Upper lobe of left lung (tissue), 6 donors: ENCODE data around the gene REPIN1. TPM values are rescaled to one million over a fixed set of nuclear protein-coding genes. Genes with fewer than 3 reads are reported as not detected.

Experiments used
- ATAC-seq, 2 donors: fragments of 200-7000 bp; cut with Tn5 transposase; one replicate each; pipeline ENCODE4 v1.9.1; 2022; ENCODE audit warnings: mild to moderate bottlenecking in 2 of 2, moderate library complexity in 2 of 2; ENCODE audit not compliant: low FRiP score in 2 of 2
- DNase-seq, 2 donors: peaks; one replicate each; pipeline ENCODE4 v3.0.0-alpha.2; 2019 to 2020
- H3K27ac ChIP-seq, 4 donors: fragments of 200-600 bp; sonication (generic); one replicate each; pipeline ENCODE4 v1.5.1; 2016 to 2019
- H3K27me3 ChIP-seq, 4 donors: fragments of 200-600 bp; sonication (generic); one replicate each; pipeline ENCODE4 v1.5.1; 2017 to 2019
- H3K36me3 ChIP-seq, 4 donors: fragments of 200-600 bp; sonication (generic); one replicate each; pipeline ENCODE4 v1.5.1; 2016 to 2019
- H3K4me1 ChIP-seq, 4 donors: fragments of 200-600 bp; sonication (generic); one replicate each; pipeline ENCODE4 v1.5.1; 2018 to 2019
- H3K4me3 ChIP-seq, 4 donors: fragments of 200-600 bp; sonication (generic); one replicate each; pipeline ENCODE4 v1.5.1; 2017 to 2019; ENCODE audit warnings: mild to moderate bottlenecking in 2 of 4, moderate library complexity in 1 of 4
- H3K9me3 ChIP-seq, 4 donors: fragments of 200-600 bp; sonication (generic); one replicate each; pipeline ENCODE4 v1.5.1; 2018 to 2019
- CTCF ChIP-seq, 6 experiments: fragments of 450-650 bp in 4 of 6; fragments of 200-600 bp in 2 of 6; sonication (generic) in 2 of 6; IDR thresholded peaks; one replicate each; pipeline ENCODE4 v1.5.1; 2016 to 2019; ENCODE audit warnings: antibody characterized with exemption in 6 of 6
- EP300 ChIP-seq, 4 donors: sonication (generic); formaldehyde crosslinking; IDR thresholded peaks; one replicate each; pipeline ENCODE4 v1.5.1; 2017; ENCODE audit warnings: antibody characterized with exemption in 4 of 4, control low read depth in 2 of 4
- POLR2A ChIP-seq, 4 donors: fragments of 450-650 bp; IDR thresholded peaks; one replicate each; pipeline ENCODE4 v1.5.1; 2016 to 2017; ENCODE audit warnings: antibody characterized with exemption in 4 of 4, mild to moderate bottlenecking in 2 of 4
- POLR2AphosphoS5 ChIP-seq, 2 donors: sonication (generic); formaldehyde crosslinking; IDR thresholded peaks; one replicate each; pipeline ENCODE4 v1.5.1; 2017; ENCODE audit warnings: antibody characterized with exemption in 2 of 2
- WGBS, 2 donors: methylation state at CpG; one replicate each; pipeline ENCODE4 v1.1.5; 2017 to 2018; 5-methylcytosine and 5-hydroxymethylcytosine counted together
- total RNA-seq, 6 donors: library from RNA; depleted of rRNA in 4 of 6; stranded (reverse); fragments of >200 nt in 4 of 6; gene quantifications; one replicate each; pipeline versions ENCODE4 v1.1.0 to v1.2.1, GENCODE V29; 2016 to 2021
- donor health status: DM: no; HTN: no; CAD: no; lungs with moderate emphysema.
- donor health status: DM: no; HTN: yes; CAD: no; lungs with severe emphysema.

The REPIN1 gene
- total RNA-seq, 6 donors from 2014 or later: 65.2 to 125 (median 105) TPM

- Histone ChIP-seq H3K36me3 (no peaks in the 10 kb centered on the region), H3K4me3 (no peak overlapping the region), H3K9me3 (no peaks in the 10 kb centered on the region), H3K4me1 (peaks cover 0 to 7% (median 5%) of the 10 kb centered on the region in 4 donors), H3K27me3 (no peaks in the 10 kb centered on the region), H3K27ac (no peak overlapping the region)
- ATAC-seq (no peak), DNase-seq (no peak)
- TF ChIP-seq POLR2A (IDR thresholded peaks at IDR 0.05) (no peak), POLR2AphosphoS5 (IDR thresholded peaks at IDR 0.05) (no peak), CTCF (IDR thresholded peaks at IDR 0.05) (no peak), EP300 (IDR thresholded peaks at IDR 0.05) (no peak)
- 94 to 99% methylated on average over 9 to 10 of the region's 10 CpGs for WGBS, 2 donors
Measured at GRCh38 chr7:150417239-150417638, 48.6 kb downstream of the REPIN1 start.

GRCh38 chr7:150417863-150418262, 49.2 kb downstream of the REPIN1 start:
- 94 to 97% methylated on average over 6 of the region's 6 CpGs for WGBS, 2 donors
- Histone ChIP-seq H3K27me3 (no peaks in the 10 kb centered on the region), H3K9me3 (no peaks in the 10 kb centered on the region), H3K36me3 (no peaks in the 10 kb centered on the region), H3K27ac (no peak overlapping the region), H3K4me3 (no peak overlapping the region), H3K4me1 (peaks cover 0 to 7% (median 5%) of the 10 kb centered on the region in 4 donors)
- TF ChIP-seq POLR2AphosphoS5 (IDR thresholded peaks at IDR 0.05): no peak
- TF ChIP-seq POLR2A (IDR thresholded peaks at IDR 0.05): no peak
- no peak for TF ChIP-seq EP300 (IDR thresholded peaks at IDR 0.05)
- TF ChIP-seq CTCF (IDR thresholded peaks at IDR 0.05): no peak
- ATAC-seq (no peak), DNase-seq (no peak)

GRCh38 chr7:150420242-150420641, 51.6 kb downstream of the REPIN1 start:
- DNase-seq (no peak), ATAC-seq (no peak)
- no peaks in the 10 kb centered on the region for H3K27me3 ChIP-seq
- H3K4me1 ChIP-seq: peaks cover 0 to 7% (median 5%) of the 10 kb centered on the region in 4 donors
- WGBS, 2 donors: 76 to 85% methylated on average over 2 of the region's 2 CpGs
- no peak overlapping the region for H3K27ac ChIP-seq
- H3K36me3 ChIP-seq: no peaks in the 10 kb centered on the region
- no peaks in the 10 kb centered on the region for H3K9me3 ChIP-seq
- H3K4me3 ChIP-seq: no peak overlapping the region
- TF ChIP-seq EP300 (IDR thresholded peaks at IDR 0.05) (no peak), CTCF (IDR thresholded peaks at IDR 0.05) (no peak), POLR2AphosphoS5 (IDR thresholded peaks at IDR 0.05) (no peak), POLR2A (IDR thresholded peaks at IDR 0.05) (no peak)

DNA sequence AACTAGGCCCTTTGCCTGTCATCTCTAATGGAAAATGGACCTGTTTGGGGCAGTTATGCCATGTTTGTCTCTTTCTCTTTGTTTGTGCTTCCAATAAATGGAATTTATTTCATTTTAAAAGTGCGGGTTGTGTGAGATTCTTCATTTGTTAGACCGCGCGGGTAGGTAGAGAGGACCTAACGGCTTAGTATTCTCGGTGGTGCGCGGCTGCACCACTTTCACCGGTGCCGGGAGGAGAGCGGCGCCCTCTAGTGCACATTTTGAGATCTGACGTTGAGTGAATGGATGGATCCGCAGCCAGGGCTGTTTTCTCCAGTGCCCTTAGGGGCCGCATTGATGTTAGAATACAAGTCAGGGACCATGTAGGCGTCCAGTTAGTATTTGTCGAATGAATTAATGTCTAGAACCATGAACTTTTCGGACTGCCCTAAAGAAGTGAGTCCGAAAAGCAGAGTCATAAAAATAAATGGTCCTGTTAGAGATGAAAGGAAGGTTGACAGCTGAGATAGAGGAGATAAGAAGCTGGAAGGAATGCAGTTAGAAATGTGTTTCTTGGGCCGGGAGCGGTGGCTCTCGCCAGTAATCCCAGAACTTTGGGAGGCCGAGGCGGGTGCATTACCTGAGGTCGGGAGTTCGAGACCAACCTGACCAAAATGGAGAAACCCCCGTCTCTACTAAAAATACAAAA, 52.5 kb downstream of the REPIN1 start:
- ATAC-seq: peak; percentile 90 to 97
- 17 to 19% methylated on average over 27 of the region's 27 CpGs for WGBS, 2 donors

More for the DNA sequence above, 52.5 kb downstream of the REPIN1 start:
- DNase-seq: peak in 1 of 2 donors; percentile 86
- H3K4me3 ChIP-seq: no peak overlapping the region
- H3K27me3 ChIP-seq: no peaks in the 10 kb centered on the region
- H3K9me3 ChIP-seq: no peaks in the 10 kb centered on the region
- H3K36me3 ChIP-seq: no peaks in the 10 kb centered on the region
- no peak overlapping the region for H3K27ac ChIP-seq
- H3K4me1 ChIP-seq: peaks cover 0 to 7% (median 5%) of the 10 kb centered on the region in 4 donors
- TF ChIP-seq POLR2A (IDR thresholded peaks at IDR 0.05) (no peak), CTCF (IDR thresholded peaks at IDR 0.05) (peak; percentile 78 to 87 (median 83))
